ENCODE results near the gene TMED6. TPM values are rescaled to one million over a fixed set of nuclear protein-coding genes. Genes with fewer than 3 reads are reported as not detected.
A peak's percentile ranks its signal among the peaks of the same experiment; 100 is the strongest.

Gene TMED6
- total RNA-seq, 2 donors from 2014 or later: 0.75 TPM; not detected in 1

DNA sequence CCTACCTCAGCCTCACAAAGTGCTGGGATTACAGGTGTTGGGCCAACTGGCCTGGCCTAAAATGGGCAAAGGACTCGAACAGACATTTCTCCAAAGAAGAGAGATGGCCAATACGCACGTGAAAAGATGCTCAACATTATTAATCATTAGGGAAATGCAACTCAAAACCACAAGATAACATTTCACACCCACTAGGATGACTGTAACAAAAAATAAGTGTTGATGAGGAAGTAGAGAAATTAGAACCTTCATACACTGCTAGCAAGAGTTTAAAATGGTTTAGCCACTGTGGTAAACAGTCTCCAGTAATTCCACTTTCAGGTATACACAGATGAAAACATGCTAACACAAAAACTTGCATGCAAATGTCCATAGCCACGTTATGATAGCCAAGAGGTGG is 5.7 kb downstream of the TMED6 start:
- Mint-ChIP-seq H3K4me3 (no peak overlapping the region), H3K27ac (no peak overlapping the region), H3K36me3 (ENCODE audit: low read depth) (no peaks in the 10 kb centered on the region), H3K4me1 (peaks cover 2% of the 10 kb centered on the region), H3K27me3 (no peaks in the 10 kb centered on the region)
- H3K9me3 ChIP-seq (ENCODE audit: control insufficient read depth, low read length, poor library complexity, severe bottlenecking): no peaks in the 10 kb centered on the region
- DNase-seq (no peak), ATAC-seq (no peak)

DNA sequence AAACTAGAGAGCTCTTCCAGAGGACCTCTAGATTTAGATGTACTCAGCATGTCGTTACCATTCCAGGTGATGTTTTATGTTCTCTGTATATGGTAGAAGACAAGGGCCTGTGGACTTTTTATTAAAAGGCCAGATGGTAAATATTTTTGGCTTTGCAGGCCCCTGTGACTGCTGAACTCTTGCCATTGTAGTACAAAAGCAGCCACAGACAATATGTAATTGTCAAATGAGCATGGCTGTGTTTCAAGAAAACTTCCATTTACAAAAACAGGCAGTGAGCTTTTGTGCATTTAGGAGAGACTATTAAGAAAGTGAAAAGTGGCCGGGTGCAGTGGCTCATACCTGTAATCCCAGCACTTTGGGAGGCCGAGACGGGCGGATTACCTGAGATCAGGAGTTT is 7.4 kb downstream of the TMED6 start:
- H3K27me3 Mint-ChIP-seq: no peaks in the 10 kb centered on the region
- H3K27ac Mint-ChIP-seq: no peak overlapping the region
- no peak for ATAC-seq
- no peaks in the 10 kb centered on the region for H3K9me3 ChIP-seq (ENCODE audit: control insufficient read depth, low read length, poor library complexity, severe bottlenecking)
- peaks cover 4% of the 10 kb centered on the region for H3K36me3 Mint-ChIP-seq (ENCODE audit: low read depth)
- no peak for DNase-seq
- H3K4me3 Mint-ChIP-seq: no peak overlapping the region
- H3K4me1 Mint-ChIP-seq: peaks cover 17% of the 10 kb centered on the region

DNA sequence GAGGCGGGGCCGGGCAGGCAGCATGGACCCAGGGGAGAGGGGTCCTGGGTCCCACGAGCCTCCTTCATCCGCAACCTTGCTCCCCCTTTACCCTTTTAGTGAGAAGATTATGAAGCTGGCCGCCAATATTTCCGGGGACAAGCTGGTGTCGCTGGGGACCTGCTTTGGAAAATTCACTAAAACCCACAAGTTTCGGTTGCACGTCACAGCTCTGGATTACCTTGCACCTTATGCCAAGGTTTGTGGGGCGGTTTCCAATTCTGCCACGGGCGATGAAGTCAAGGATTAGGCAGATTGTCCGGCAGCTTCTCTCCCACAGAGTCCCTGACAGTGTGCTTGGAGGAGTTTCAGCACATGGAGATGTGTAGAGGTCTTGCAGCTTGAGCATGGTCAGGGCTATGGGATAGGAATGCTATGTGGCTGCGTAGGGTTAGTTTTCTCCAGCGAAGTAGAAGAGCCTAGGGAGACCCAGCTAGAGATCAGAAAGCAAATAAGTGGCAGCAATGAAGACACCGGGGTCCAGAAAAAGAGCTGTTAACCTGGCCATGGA is 11.4 kb downstream of the TMED6 start:
- peaks cover 8% of the 10 kb centered on the region for H3K36me3 Mint-ChIP-seq (ENCODE audit: low read depth)
- DNase-seq (no peak), ATAC-seq (no peak)
- H3K4me1 Mint-ChIP-seq: peaks cover 35% of the 10 kb centered on the region
- no peaks in the 10 kb centered on the region for H3K9me3 ChIP-seq (ENCODE audit: control insufficient read depth, low read length, poor library complexity, severe bottlenecking)
- peak overlapping the region; percentile 99 for H3K27ac Mint-ChIP-seq
- peak overlapping the region; percentile 100 for H3K4me3 Mint-ChIP-seq
- H3K27me3 Mint-ChIP-seq: no peaks in the 10 kb centered on the region

- Mint-ChIP-seq H3K36me3 (ENCODE audit: low read depth) (peaks cover 8% of the 10 kb centered on the region), H3K4me1 (peaks cover 40% of the 10 kb centered on the region), H3K4me3 (peak within 1 kb of the TSS; percentile 100), H3K27ac (peak within 1 kb of the TSS; percentile 99), H3K27me3 (no peaks in the 10 kb centered on the region)
- no peaks in the 10 kb centered on the region for H3K9me3 ChIP-seq (ENCODE audit: control insufficient read depth, low read length, poor library complexity, severe bottlenecking)
- DNase-seq: peak; percentile 78 to 87 (median 85)
- ATAC-seq: peak; percentile 88
These were observed 12.1 kb downstream of the TMED6 start, which contains the start of the genes COG8 and NIP7 for GRCh38 chr16:69339289-69340094. TSS of gene COG8 (minus strand) at chr16:69339564. CDS start at chr16:69339552, 12 bp downstream. TSS of gene NIP7 (plus strand) at chr16:69339772. CDS start at chr16:69339830, 58 bp downstream.

DNA sequence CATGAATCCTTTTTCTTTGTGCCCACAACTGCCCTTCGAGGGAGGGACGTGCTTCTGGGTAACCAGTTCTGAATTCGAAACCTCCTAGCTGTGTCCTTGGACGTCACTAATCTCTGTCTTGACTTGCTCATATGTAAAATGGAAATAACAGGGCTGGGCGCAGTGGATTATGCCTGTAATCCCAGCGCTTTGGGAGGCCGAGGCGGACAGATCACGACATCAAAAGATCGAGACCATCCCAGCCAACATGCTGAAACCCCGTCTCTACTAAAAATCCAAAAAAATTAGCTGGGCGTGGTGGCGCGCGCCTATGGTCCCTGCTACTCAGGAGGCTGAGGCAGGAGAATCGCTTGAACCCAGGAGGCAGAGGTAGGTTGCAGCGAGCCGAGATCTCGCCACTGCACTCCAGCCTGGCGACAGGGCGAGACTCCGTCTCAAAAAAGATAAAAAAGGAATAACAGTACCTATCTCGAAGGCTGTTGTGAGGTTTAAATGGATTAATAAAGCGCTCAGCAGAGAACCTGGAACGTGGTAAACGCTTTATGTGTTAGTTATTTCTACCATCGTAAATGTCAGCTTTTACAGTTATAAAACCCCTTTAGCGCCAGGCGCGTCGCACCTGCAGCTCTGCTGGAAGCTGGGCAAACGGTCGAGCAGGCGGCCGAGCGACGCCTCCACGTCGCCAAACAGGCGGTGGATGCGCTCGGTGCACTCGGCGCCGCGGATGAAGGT is 12.9 kb downstream of the TMED6 start:
- Mint-ChIP-seq H3K27me3 (no peaks in the 10 kb centered on the region), H3K36me3 (ENCODE audit: low read depth) (peaks cover 8% of the 10 kb centered on the region), H3K27ac (peak overlapping the region; percentile 99), H3K4me1 (peaks cover 44% of the 10 kb centered on the region), H3K4me3 (peak overlapping the region; percentile 100)
- H3K9me3 ChIP-seq (ENCODE audit: control insufficient read depth, low read length, poor library complexity, severe bottlenecking): no peaks in the 10 kb centered on the region
- no peak for ATAC-seq
- DNase-seq: no peak

GRCh38 chr16:69334696-69335095 is 16.9 kb downstream of the TMED6 start:
- Mint-ChIP-seq H3K4me1 (peaks cover 35% of the 10 kb centered on the region), H3K27ac (no peak overlapping the region), H3K36me3 (ENCODE audit: low read depth) (peaks cover 8% of the 10 kb centered on the region), H3K27me3 (no peaks in the 10 kb centered on the region), H3K4me3 (no peak overlapping the region)
- no peak for ATAC-seq
- no peaks in the 10 kb centered on the region for H3K9me3 ChIP-seq (ENCODE audit: control insufficient read depth, low read length, poor library complexity, severe bottlenecking)
- no peak for DNase-seq

- H3K36me3 Mint-ChIP-seq (ENCODE audit: low read depth): no peaks in the 10 kb centered on the region
- no peaks in the 10 kb centered on the region for H3K9me3 ChIP-seq (ENCODE audit: control insufficient read depth, low read length, poor library complexity, severe bottlenecking)
These were observed 21.1 kb downstream of the TMED6 start, which contains the start of gene PDF for GRCh38 chr16:69330286-69331109. TSS of gene PDF (minus strand) at chr16:69330588. CDS start at chr16:69330570, 18 bp downstream.

GRCh38 chr16:69329369-69330285 is 22.0 kb downstream of the TMED6 start:
- Mint-ChIP-seq H3K27me3 (no peaks in the 10 kb centered on the region), H3K36me3 (ENCODE audit: low read depth) (no peaks in the 10 kb centered on the region), H3K4me1 (peaks cover 32% of the 10 kb centered on the region), H3K27ac (peak overlapping the region; percentile 72), H3K4me3 (peak overlapping the region; percentile 89)
- no peaks in the 10 kb centered on the region for H3K9me3 ChIP-seq (ENCODE audit: control insufficient read depth, low read length, poor library complexity, severe bottlenecking)
- ATAC-seq: peak; percentile 68
- DNase-seq: peak in 2 of 3 donors; percentile 39 to 54

More at GRCh38 chr16:69330286-69331109, 21.1 kb downstream of the TMED6 start, which contains the start of gene PDF:
- peak; percentile 62 to 84 (median 82) for DNase-seq
- Mint-ChIP-seq H3K4me3 (peak within 1 kb of the TSS; percentile 89), H3K4me1 (peaks cover 33% of the 10 kb centered on the region), H3K27ac (peak within 1 kb of the TSS; percentile 72), H3K27me3 (no peaks in the 10 kb centered on the region)
- peak; percentile 95 for ATAC-seq

DNA sequence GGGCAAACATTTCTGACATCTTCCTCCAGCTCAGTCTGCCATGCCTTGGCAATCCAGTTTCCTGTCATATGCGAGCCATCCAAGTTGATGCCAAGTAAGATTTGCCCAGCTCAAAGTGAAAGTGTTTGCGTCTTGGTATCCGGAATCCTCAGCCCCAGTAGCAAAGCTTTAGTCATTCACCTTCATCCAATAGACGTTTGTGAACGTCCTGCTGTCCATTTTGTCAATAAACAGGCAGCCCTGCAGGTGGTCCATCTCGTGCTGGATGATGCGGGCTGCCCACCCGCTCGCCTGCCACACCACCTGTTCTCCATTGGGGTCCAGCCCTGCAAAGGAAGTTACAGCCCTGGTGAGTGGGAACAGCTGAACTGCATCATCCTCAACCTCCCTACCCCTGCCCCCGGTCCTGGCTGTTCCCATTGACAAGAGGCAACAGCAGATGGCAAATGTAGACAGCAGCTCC is 22.7 kb downstream of the TMED6 start:
- peaks cover 28% of the 10 kb centered on the region for H3K4me1 Mint-ChIP-seq
- H3K36me3 Mint-ChIP-seq (ENCODE audit: low read depth): no peaks in the 10 kb centered on the region
- no peaks in the 10 kb centered on the region for H3K27me3 Mint-ChIP-seq
- peak overlapping the region; percentile 89 for H3K4me3 Mint-ChIP-seq
- DNase-seq (no peak), ATAC-seq (no peak)
- peak overlapping the region; percentile 72 for H3K27ac Mint-ChIP-seq
- no peaks in the 10 kb centered on the region for H3K9me3 ChIP-seq (ENCODE audit: control insufficient read depth, low read length, poor library complexity, severe bottlenecking)

- no peaks in the 10 kb centered on the region for H3K9me3 ChIP-seq (ENCODE audit: control insufficient read depth, low read length, poor library complexity, severe bottlenecking)
- peak overlapping the region; percentile 77 for H3K27ac Mint-ChIP-seq
- H3K36me3 Mint-ChIP-seq (ENCODE audit: low read depth): no peaks in the 10 kb centered on the region
- ATAC-seq: no peak
- H3K4me1 Mint-ChIP-seq: peaks cover 29% of the 10 kb centered on the region
- H3K27me3 Mint-ChIP-seq: no peaks in the 10 kb centered on the region
- no peak for DNase-seq
- H3K4me3 Mint-ChIP-seq: no peak overlapping the region
These were observed 23.8 kb downstream of the TMED6 start for GRCh38 chr16:69327585-69328310.

DNA sequence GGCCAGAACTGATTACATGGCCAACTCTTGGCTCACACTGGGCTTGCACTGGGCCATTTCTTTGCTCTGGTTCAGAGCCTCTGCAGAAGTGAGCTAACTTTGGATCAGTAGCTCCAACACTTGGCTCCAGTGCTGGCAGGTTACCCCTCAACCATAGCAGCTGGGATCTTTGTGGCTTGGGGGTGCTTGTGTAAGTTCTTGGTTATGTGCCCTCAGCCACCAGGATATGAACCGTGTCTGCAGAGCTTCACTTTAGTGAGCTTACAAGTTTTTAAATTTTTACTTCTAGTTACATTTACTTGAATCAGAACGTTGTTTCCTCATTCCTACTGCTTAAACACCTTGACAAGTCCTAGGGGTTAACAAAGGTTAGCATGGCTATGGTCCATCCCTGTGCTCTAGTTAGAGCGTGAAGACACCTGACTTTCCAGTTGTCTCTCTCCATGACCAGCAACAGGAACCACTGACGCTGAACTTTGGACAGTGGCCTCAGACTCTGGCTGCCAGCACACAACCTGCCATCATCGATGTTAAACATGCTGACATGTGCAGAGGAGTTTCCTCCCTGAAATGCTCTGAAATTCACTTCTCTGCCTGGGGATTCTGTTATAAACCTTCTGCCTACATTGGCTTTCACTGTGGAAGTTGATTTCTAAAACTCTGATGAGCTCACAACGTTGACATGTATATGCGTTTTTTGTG is 25.3 kb downstream of the TMED6 start:
- DNase-seq (no peak), ATAC-seq (no peak)
- H3K36me3 Mint-ChIP-seq (ENCODE audit: low read depth): no peaks in the 10 kb centered on the region
- H3K27ac Mint-ChIP-seq: peak overlapping the region; percentile 29
- no peaks in the 10 kb centered on the region for H3K27me3 Mint-ChIP-seq
- peak overlapping the region; percentile 21 for H3K4me3 Mint-ChIP-seq
- H3K9me3 ChIP-seq (ENCODE audit: control insufficient read depth, low read length, poor library complexity, severe bottlenecking): no peaks in the 10 kb centered on the region
- peaks cover 35% of the 10 kb centered on the region for H3K4me1 Mint-ChIP-seq
